GM21723 (cell line): ENCODE measurements around the gene ARHGEF12.
A peak's percentile ranks its signal among the peaks of the same experiment; 100 is the strongest.

Source experiments
- ATAC-seq: cut with Tn5 transposase; IDR thresholded peaks from one replicate; pipeline ENCODE4 v1.9.1; 2021; ENCODE audit warnings: mild to moderate bottlenecking, moderate library complexity; ENCODE audit not compliant: unreplicated experiment

Gene ARHGEF12

GRCh38 chr11:120316880-120317688 lies 19.1 kb upstream of the ARHGEF12 start:
- no peak for ATAC-seq

DNA sequence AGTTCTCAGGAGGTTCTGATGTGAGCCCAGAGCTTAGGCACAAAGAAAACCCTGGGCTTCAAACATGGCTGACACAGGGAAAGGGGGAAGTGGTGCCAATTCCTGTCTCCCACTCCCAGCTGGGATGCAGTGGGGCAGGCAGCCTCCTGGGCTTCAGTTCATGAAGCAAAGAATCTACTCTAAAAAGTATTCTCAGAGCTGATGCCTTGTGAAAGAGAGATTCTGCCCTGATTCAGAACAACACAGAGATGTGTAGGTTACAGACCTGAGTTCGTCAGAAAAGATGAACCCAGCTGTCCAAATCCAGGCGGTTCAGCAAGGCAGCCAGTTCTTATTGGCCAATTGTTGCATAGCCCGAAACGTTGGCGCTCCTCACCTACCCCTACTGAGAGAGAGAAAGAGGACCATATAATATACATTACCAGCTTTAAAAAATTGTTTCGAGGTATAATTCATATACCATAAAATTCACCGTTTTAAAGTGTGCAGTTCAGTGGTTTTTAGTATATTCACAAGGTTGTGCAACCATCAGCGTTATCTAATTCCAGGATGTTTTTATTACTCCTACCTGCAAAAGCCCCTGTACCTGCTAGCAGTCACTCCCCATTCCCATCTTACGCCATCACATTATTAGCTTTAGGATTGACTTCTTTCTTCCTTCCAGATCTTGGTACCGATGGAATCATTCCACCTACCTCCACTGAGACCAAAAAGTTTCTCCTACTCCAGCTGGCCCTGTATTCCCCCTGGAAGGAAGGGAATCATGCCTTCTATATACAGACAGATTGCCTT lies 18.3 kb upstream of the ARHGEF12 start:
- ATAC-seq, result no peak

DNA sequence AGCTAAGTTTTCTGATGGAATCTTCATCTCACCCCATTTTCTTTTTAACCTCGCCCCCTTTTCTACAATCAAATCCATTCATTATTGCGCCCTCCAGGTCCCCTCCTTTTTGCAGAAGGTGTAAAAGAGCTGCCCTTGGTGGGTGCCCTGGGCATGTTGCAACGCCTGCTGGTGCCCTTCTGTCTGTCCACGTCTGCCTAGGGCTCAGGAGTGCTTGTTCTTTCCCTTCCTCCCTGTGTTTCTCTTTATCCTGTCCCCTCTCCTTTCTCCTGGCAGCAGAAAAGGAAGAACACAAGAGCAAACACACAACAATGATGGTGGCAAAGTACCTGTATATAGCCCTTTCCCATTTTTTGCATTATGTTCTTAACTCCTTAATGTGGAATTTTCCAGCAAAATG lies 17.3 kb upstream of the ARHGEF12 start:
- no peak for ATAC-seq

- peak; percentile 58 for ATAC-seq
These were observed 11.0 kb upstream of the ARHGEF12 start, which contains the start of gene TLCD5 for GRCh38 chr11:120324932-120325810. Gene TLCD5 (plus strand): TSS chr11:120325299. CDS start chr11:120327442, 2,143 bp downstream.

GRCh38 chr11:120326228-120326627 lies 10.0 kb upstream of the ARHGEF12 start:
- no peak for ATAC-seq

DNA sequence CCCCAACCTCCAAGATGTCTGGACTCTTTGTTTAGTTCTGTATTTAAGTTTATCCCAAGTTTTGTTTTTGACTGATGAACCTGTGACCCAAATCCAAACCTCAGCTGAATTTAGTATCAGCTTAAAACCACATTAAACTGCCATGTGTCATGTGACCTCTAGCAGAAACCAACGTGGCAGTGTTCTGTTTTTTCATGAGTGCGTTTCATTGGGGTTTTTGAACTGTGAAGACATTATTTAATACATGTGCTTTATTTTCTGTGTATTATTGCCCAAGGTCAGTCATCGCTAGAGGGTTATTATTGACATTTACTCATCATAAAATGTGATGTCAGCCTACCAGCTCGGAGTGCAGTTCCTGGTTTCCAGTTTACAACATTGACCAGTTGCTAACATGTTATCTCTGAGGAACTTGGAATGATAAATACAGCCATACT lies 9.3 kb upstream of the ARHGEF12 start:
- ATAC-seq, result no peak

GRCh38 chr11:120327311-120327710 lies 8.9 kb upstream of the ARHGEF12 start:
- no peak for ATAC-seq

DNA sequence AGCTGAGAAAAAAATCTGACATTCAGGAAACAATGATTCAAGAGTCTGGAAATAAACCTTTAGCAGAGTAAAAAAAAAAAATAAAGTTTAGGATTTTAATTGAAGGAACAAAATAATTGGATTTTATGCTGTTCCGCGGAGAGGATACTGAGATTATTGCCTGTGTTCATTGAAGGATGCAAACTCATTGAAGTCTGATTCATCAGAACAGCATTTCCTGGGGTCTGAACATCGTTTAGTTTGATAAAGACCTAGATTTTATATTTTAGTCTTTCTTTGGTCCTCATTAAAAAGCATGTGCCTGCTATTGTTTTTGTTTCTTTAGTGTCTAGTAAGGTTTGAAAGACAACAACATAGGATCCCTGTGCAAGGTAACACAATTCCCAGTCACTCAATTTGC lies 6.7 kb upstream of the ARHGEF12 start:
- no peak for ATAC-seq

- no peak for ATAC-seq
These were observed 6.2 kb upstream of the ARHGEF12 start for GRCh38 chr11:120330045-120330444.

DNA sequence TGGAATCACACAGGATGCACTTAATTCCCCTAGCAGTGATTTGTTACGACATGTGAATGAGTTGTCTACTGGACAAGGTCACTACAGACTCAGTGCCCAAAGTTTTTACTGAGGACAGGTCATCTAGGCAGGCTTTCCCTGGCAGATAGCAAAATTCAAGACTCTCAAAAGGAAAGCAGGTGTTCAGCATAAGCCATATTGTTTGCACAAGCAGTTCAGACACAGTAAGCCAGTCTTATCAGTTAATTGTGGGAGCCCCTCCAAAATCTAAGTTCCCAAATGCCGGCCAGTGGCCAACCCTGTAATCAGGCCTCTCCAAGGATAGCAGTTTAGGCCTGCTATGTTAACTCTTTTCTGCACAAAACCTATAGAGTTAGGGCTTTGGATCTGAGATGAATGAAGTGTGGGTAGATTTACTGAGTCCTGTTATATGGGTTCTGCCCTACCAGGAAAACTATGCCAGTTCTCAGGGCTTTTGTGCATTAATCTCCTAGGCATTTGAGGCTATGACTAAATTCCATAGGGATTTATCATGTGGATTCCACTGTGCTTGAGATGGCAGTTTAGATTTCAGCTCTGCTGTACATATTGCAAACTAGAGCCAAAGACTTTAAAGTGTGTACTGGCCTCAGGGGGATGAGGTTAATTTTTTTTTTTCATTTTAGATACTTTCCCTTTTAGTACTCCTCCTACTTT lies 4.8 kb upstream of the ARHGEF12 start:
- no peak for ATAC-seq

DNA sequence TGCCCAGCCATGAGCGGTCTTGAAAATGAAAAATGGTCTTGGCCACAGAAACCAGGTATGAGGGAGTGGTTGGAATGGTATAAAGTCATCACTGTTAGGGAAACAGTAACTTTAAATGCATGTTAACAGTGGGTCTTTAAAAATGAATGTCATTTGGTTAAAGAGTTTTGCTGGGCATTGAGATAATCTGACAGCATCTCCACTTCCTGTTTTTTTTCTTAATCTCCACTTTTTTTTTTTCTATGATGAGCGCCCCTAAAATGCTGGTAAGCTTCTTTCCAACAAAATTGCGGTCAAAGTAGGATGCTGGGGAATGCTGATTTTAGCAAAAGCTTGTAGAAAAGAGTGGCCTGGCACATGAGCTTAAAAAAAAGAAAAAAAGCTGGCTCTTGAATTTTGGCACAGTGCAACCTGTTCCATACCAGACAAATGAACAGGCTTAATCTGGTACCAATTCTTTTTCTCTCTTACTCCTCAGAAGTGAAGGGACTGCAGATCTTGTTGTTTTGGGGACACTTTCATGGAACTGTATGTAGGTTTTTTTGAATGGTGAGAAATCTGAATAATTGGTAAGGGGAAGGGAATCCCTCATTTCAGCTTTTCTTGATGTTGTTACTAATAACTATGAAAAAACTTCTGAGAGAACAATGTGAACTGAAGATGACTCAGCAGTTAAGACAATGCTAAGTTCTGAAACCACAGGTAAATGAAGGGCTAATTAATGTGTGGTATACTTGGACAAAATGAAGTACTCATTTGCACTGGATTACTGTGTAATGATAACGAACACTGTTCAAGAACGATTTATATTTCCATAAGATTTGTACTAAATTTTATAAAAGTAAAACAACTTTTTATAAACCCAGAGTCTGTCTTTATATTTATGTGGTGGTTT lies 3.1 kb upstream of the ARHGEF12 start:
- ATAC-seq, result no peak

- ATAC-seq, result no peak
These were observed 2.4 kb upstream of the ARHGEF12 start for GRCh38 chr11:120333801-120334200.

GRCh38 chr11:120334332-120334731 lies 1.9 kb upstream of the ARHGEF12 start:
- ATAC-seq, result no peak

DNA sequence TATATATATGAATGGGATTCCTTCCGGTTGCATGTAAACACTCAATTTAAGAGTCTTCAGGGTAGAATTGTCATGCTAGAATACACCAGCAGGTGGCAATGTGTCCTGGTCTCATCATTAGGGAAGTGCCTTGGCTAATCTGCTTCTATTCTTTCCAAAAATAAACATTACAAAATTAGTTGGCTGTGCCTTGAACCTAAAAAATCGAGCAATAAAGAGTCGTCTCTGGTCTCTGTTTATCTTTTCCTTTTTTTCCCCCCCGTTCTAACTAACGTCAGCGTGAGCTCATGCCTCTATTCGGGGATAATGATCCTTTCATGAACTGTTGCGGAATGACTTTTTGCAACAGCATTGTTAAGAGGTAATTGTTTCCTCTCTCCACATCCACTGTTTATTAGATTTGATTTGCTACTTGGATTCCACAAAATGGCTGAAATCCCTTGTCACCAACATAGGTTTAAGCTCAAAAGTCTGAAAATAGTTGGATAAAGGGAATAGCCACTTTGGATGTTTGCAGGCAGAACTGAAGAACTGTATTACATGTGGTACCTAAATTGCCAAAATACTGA lies 1.2 kb upstream of the ARHGEF12 start:
- peak; percentile 39 for ATAC-seq

- peak; percentile 16 for ATAC-seq
These were observed 681 bp upstream of the ARHGEF12 start for GRCh38 chr11:120335556-120335907.

DNA sequence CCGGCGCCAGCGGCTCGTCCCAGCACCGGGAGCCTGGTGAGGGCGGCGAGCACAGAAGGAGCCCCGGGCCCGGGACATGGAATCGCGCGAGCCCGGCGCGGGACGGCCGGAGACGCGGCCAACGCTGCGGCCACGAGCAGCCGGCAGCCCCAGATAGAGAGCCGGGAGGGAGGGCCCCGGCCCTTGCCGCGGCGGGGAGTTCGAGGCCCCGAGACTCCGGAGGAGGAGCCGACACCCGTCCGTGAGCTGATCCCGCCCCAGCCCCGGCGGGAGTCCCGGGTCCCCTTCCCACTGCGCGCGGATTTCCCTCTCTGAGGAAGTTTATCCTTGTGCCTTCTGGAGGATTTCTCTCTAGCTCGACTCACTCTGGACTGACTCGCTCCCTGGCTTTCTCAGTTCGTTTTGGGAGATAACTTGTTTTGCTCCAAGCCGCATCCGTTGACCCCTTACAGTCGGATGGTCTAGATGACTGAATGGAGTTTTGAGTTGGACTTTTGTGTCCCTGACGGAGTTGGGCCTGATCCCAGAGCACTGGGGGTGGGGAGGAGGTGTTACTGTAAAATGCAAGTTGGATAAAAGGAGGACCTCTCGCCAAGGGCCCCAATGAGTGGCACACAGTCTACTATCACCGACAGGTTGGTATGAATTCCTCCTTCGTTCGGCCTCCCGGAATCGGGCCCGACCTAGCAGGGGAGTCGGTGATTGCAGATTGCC lies 585 bp downstream of the ARHGEF12 start:
- ATAC-seq, result peak; percentile 36

DNA sequence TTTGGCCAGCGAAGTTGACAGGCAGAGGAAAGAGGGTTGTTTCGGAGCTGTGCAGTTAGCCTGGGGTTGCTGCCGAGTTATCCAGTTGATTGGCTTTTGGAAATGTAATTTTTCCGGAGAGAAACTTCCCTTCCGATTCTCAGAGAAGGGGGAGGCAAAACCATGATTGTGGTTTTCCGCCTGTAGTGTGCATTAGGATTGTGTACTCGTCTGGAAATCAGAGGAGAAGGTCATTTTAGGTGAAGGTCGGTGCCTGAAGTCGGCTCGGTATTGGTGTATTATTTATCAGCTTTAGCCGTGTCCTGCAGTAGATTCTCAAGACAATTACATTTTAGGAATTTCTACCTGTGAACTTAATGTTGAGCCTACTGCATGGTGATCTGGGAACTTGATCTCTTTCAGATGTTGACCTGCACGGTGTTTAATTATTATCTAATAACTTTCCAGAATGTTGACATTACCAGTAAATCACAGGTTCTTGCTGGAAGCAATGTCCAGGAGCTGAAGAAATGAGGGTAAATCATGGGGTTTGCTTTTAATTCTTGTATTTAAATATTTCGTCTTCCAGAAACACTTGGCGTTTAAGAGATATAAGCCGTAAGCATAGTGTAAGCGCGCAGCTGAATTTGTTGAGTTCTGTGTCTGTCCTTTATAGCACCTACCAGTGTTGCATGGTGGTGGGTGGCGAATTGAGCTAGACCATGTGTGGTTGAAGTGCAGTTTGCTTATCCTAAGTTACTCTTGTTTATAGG lies 1.3 kb downstream of the ARHGEF12 start:
- no peak for ATAC-seq
